SK-N-SH treated with all-trans-retinoic acid at 6 μM for 48 hours (cell line): ENCODE data around the gene BIRC7.

Source experiments
- ARNTL ChIP-seq: fragments of 450-650 bp; formaldehyde crosslinking; IDR thresholded peaks from 2 replicates; pipeline ENCODE4 v1.5.0; 2020; ENCODE audit warnings: low read depth, mild to moderate bottlenecking, moderate library complexity, borderline replicate concordance
- BACH2 ChIP-seq: fragments of 250-450 bp; sonication (Bioruptor Pico); IDR thresholded peaks from 2 replicates; pipeline ENCODE4 v1.9.0; 2021; ENCODE audit warnings: mild to moderate bottlenecking, borderline replicate concordance
- OSR1 ChIP-seq: fragments of 250-450 bp; sonication (Bioruptor Pico); IDR thresholded peaks from 2 replicates; pipeline ENCODE4 v1.8.0; 2022; ENCODE audit warnings: moderate library complexity, mild to moderate bottlenecking, inconsistent platforms
- ZFP3 ChIP-seq: fragments of 250-450 bp; sonication (Bioruptor Pico); IDR thresholded peaks from 2 replicates; pipeline ENCODE4 v1.5.0; 2020; ENCODE audit warnings: mild to moderate bottlenecking, moderate library complexity
- TF ChIP-seq, protein P1 (sequence below): fragments of 250-450 bp; sonication (Bioruptor Pico); IDR thresholded peaks from 2 replicates; pipeline ENCODE4 v1.8.0; 2020; ENCODE audit warnings: mild to moderate bottlenecking, moderate library complexity, borderline replicate concordance

DNA sequence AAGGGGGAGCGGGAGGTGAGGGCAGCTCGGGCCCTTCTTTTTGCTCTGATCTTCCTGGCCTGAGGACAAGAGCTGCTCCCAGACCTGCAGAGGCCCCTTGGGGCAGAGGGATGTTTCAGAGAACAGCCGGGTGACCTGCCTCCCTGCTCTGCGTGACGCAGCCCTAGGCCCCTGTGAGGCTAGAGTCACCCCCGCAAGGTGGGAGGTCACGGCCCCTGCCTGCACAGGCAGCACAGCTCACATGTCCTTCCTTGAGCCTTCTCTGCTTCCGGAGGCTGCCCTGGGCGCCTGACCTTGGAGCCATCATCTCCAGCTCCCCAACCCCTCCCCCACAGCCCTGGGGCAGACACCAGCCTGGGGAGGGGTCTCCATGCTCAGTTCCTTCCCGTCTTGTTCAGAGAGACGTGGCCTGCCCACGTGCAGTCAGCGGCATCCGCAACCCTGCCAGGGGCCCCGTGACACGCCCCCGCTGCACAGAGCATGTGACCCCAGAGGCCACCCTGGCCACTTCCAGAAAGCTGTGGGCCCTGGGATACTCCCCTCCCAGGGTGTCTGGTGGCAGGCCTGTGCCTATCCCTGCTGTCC, at the start of gene BIRC7:
- TF ChIP-seq ARNTL (CRISPR knock-in tag) (no peak), BACH2 (CRISPR knock-in tag) (no peak), ZFP3 (CRISPR knock-in tag) (no peak), OSR1 (CRISPR knock-in tag) (no peak)
- TF ChIP-seq, protein P1, sequence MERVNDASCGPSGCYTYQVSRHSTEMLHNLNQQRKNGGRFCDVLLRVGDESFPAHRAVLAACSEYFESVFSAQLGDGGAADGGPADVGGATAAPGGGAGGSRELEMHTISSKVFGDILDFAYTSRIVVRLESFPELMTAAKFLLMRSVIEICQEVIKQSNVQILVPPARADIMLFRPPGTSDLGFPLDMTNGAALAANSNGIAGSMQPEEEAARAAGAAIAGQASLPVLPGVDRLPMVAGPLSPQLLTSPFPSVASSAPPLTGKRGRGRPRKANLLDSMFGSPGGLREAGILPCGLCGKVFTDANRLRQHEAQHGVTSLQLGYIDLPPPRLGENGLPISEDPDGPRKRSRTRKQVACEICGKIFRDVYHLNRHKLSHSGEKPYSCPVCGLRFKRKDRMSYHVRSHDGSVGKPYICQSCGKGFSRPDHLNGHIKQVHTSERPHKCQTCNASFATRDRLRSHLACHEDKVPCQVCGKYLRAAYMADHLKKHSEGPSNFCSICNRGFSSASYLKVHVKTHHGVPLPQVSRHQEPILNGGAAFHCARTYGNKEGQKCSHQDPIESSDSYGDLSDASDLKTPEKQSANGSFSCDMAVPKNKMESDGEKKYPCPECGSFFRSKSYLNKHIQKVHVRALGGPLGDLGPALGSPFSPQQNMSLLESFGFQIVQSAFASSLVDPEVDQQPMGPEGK (CRISPR knock-in tag), result no peak
